Glutamatergic neuron (in vitro differentiated cells): Measurements from ENCODE around the gene ELL2. TPM values are rescaled to one million over a fixed set of nuclear protein-coding genes. Genes with fewer than 3 reads are reported as not detected.
A peak's percentile ranks its signal among the peaks of the same experiment; 100 is the strongest.

Experiments
- DNase-seq: peaks from one replicate; pipeline ENCODE4 v3.0.0; 2022
- H3K27ac Mint-ChIP-seq: one replicate; pipeline ENCODE4 v1.8.0; 2020; ENCODE audit warnings: mild to moderate bottlenecking, mixed read lengths, inconsistent platforms; ENCODE audit not compliant: unreplicated experiment
- H3K27me3 Mint-ChIP-seq: one replicate; pipeline ENCODE4 v1.8.0; 2020; ENCODE audit warnings: mild to moderate bottlenecking, moderate library complexity, mixed read lengths, inconsistent platforms; ENCODE audit not compliant: unreplicated experiment
- H3K36me3 Mint-ChIP-seq: one replicate; pipeline ENCODE4 v1.8.0; 2020; ENCODE audit warnings: mild to moderate bottlenecking, mixed read lengths, inconsistent platforms; ENCODE audit not compliant: unreplicated experiment
- H3K4me1 Mint-ChIP-seq: one replicate; pipeline ENCODE4 v1.8.0; 2020; ENCODE audit warnings: mild to moderate bottlenecking, low read depth, mixed read lengths, inconsistent platforms; ENCODE audit not compliant: unreplicated experiment
- H3K4me3 Mint-ChIP-seq: one replicate; pipeline ENCODE4 v1.8.0; 2020; ENCODE audit warnings: mild to moderate bottlenecking, mixed read lengths, inconsistent platforms; ENCODE audit not compliant: unreplicated experiment
- H3K9me3 Mint-ChIP-seq: one replicate; pipeline ENCODE4 v1.8.0; 2020; ENCODE audit warnings: mild to moderate bottlenecking, moderate library complexity, mixed read lengths, inconsistent platforms; ENCODE audit not compliant: unreplicated experiment
- CTCF ChIP-seq: fragments of 200-600 bp; sonication (generic); IDR thresholded peaks from one replicate; pipeline ENCODE4 v1.5.0; 2021; ENCODE audit not compliant: partially characterized antibody, unreplicated experiment
- total RNA-seq: library from RNA; stranded (reverse); fragmentation: NEBNext Ultra II Directional; extraction: Animal tissue kit (Norgen Biotek cat#: 25700); gene quantifications from one replicate; pipeline ENCODE4 v1.2.1, GENCODE V29; 2021; ENCODE audit not compliant: unreplicated experiment

Gene ELL2
- total RNA-seq, 1 donor from 2014 or later = 97.0 TPM

- DNase-seq = no peak
- peaks cover 4% of the 10 kb centered on the region for H3K36me3 Mint-ChIP-seq
- H3K27me3 Mint-ChIP-seq = peaks cover 12% of the 10 kb centered on the region
- no peak overlapping the region for H3K4me3 Mint-ChIP-seq
- peak overlapping the region; percentile 95 for H3K27ac Mint-ChIP-seq
- TF ChIP-seq CTCF = no peak
- H3K4me1 Mint-ChIP-seq = peaks cover 45% of the 10 kb centered on the region
- peaks cover 13% of the 10 kb centered on the region for H3K9me3 Mint-ChIP-seq
These were observed 97.2 kb downstream of the ELL2 start for GRCh38 chr5:95864456-95864855.

- H3K9me3 Mint-ChIP-seq = peaks cover 14% of the 10 kb centered on the region
- DNase-seq = no peak
- no peak for TF ChIP-seq CTCF
- peaks cover 13% of the 10 kb centered on the region for H3K27me3 Mint-ChIP-seq
- H3K27ac Mint-ChIP-seq = peak overlapping the region; percentile 95
- peaks cover 55% of the 10 kb centered on the region for H3K4me1 Mint-ChIP-seq
- peak overlapping the region; percentile 53 for H3K4me3 Mint-ChIP-seq
- H3K36me3 Mint-ChIP-seq = peaks cover 4% of the 10 kb centered on the region
These were observed 98.3 kb downstream of the ELL2 start for GRCh38 chr5:95863383-95863757.

GRCh38 chr5:95862671-95863382, 98.8 kb downstream of the ELL2 start:
- Mint-ChIP-seq H3K4me1 (peaks cover 59% of the 10 kb centered on the region), H3K9me3 (peaks cover 14% of the 10 kb centered on the region), H3K27ac (peak overlapping the region; percentile 95), H3K4me3 (peak overlapping the region; percentile 53), H3K36me3 (no peaks in the 10 kb centered on the region), H3K27me3 (peaks cover 13% of the 10 kb centered on the region)
- peak; percentile 54 for DNase-seq
- no peak for TF ChIP-seq CTCF

- Mint-ChIP-seq H3K4me1 (peaks cover 64% of the 10 kb centered on the region), H3K27ac (peak overlapping the region; percentile 95), H3K27me3 (peaks cover 17% of the 10 kb centered on the region)
These were observed 99.6 kb downstream of the ELL2 start for GRCh38 chr5:95861864-95862561.

More at GRCh38 chr5:95861864-95862561, 99.6 kb downstream of the ELL2 start:
- Mint-ChIP-seq H3K36me3 (no peaks in the 10 kb centered on the region), H3K9me3 (peaks cover 14% of the 10 kb centered on the region), H3K4me3 (peak overlapping the region; percentile 53)
- peak; percentile 31 for TF ChIP-seq CTCF
- DNase-seq = no peak
